ENCODE results near the gene SHBG.
"Not testable (repeated sequence)": the region's sequence is repeated elsewhere in the genome, so short reads cannot be mapped to it uniquely, and the experiment has no call there.

SHBG gene

GRCh38 chr17:7620835-7621234 is 9.1 kb upstream of the SHBG start:
- no peaks in the 10 kb centered on the region for H3K4me1 ChIP-seq (ENCODE audit: control insufficient read depth in 1 of 2, insufficient read depth in 2 of 2, low read length in 2 of 2)
- H3K9me3 ChIP-seq (ENCODE audit: insufficient read depth, low read depth, low read length) = no peaks in the 10 kb centered on the region
- H2BK5ac ChIP-seq (ENCODE audit: low read depth, low read length, poor library complexity) = no peak overlapping the region
- no peak overlapping the region for H3K4me2 ChIP-seq (ENCODE audit: low read length)
- H3K27ac ChIP-seq (ENCODE audit: low read depth, low read length) = no peak overlapping the region
- no peaks in the 10 kb centered on the region for H3K79me1 ChIP-seq (ENCODE audit: low read length)
- H2AK5ac ChIP-seq (ENCODE audit: low read length) = no peak overlapping the region
- no peak overlapping the region for H2AFZ ChIP-seq (ENCODE audit: insufficient read depth, low read length, poor library complexity)
- H3K79me2 ChIP-seq (ENCODE audit: control insufficient read depth, insufficient read depth, low read length, poor library complexity) = no peaks in the 10 kb centered on the region
- H3K14ac ChIP-seq (ENCODE audit: low read length) = no peak overlapping the region
- no peak overlapping the region for H3K4ac ChIP-seq (ENCODE audit: low read depth, low read length)
- WGBS (ENCODE audit: extremely low coverage, insufficient coverage, insufficient read length) = no CpG with 5 or more reads among the region's 8 CpGs
- H4K8ac ChIP-seq (ENCODE audit: low read depth, low read length) = no peak overlapping the region
- no peaks in the 10 kb centered on the region for H3K27me3 ChIP-seq (ENCODE audit: insufficient read depth, low read length)
- H4K12ac ChIP-seq (ENCODE audit: low read depth, low read length) = no peak overlapping the region
- no peak for DNase-seq
- H2BK12ac ChIP-seq (ENCODE audit: low read length) = no peak overlapping the region
- no peak overlapping the region for H2BK120ac ChIP-seq (ENCODE audit: insufficient read depth, low read length, poor library complexity)
- H3K9ac ChIP-seq (ENCODE audit: low read length) = no peak overlapping the region
- no peak overlapping the region for H3K18ac ChIP-seq (ENCODE audit: low read length)
- H3K36me3 ChIP-seq (ENCODE audit: control insufficient read depth in 1 of 2, insufficient read depth in 2 of 2, low read length in 2 of 2) = no peaks in the 10 kb centered on the region
- no peak overlapping the region for H4K91ac ChIP-seq (ENCODE audit: low read depth, low read length)
- no peak overlapping the region for H3K4me3 ChIP-seq (ENCODE audit: low read depth, low read length)
- H3K23ac ChIP-seq (ENCODE audit: low read length) = no peak overlapping the region

- no peak overlapping the region for H2AK5ac ChIP-seq (ENCODE audit: low read length)
- H3K9ac ChIP-seq (ENCODE audit: low read length) = no peak overlapping the region
- H2AFZ ChIP-seq (ENCODE audit: insufficient read depth, low read length, poor library complexity) = no peak overlapping the region
- peaks cover 2% of the 10 kb centered on the region for H3K79me2 ChIP-seq (ENCODE audit: control insufficient read depth, insufficient read depth, low read length, poor library complexity)
- no peak overlapping the region for H4K12ac ChIP-seq (ENCODE audit: low read depth, low read length)
- H3K14ac ChIP-seq (ENCODE audit: low read length) = no peak overlapping the region
- peaks cover 0 to 2% of the 10 kb centered on the region in 2 experiments for H3K36me3 ChIP-seq (ENCODE audit: control insufficient read depth in 1 of 2, insufficient read depth in 2 of 2, low read length in 2 of 2)
- no peak overlapping the region for H3K23ac ChIP-seq (ENCODE audit: low read length)
- no peak overlapping the region for H3K4me2 ChIP-seq (ENCODE audit: low read length)
- H3K27me3 ChIP-seq (ENCODE audit: insufficient read depth, low read length) = no peaks in the 10 kb centered on the region
- H3K4ac ChIP-seq (ENCODE audit: low read depth, low read length) = no peak overlapping the region
- no peak overlapping the region for H2BK12ac ChIP-seq (ENCODE audit: low read length)
- H4K8ac ChIP-seq (ENCODE audit: low read depth, low read length) = no peak overlapping the region
- H3K79me1 ChIP-seq (ENCODE audit: low read length) = peaks cover 2% of the 10 kb centered on the region
- H3K9me3 ChIP-seq (ENCODE audit: insufficient read depth, low read depth, low read length) = no peaks in the 10 kb centered on the region
- peaks cover 5% of the 10 kb centered on the region in 2 experiments for H3K4me1 ChIP-seq (ENCODE audit: control insufficient read depth in 1 of 2, insufficient read depth in 2 of 2, low read length in 2 of 2)
- WGBS (ENCODE audit: extremely low coverage, insufficient coverage, insufficient read length) = no CpG with 5 or more reads among the region's 5 CpGs
- H2BK5ac ChIP-seq (ENCODE audit: low read depth, low read length, poor library complexity) = no peak overlapping the region
- H4K91ac ChIP-seq (ENCODE audit: low read depth, low read length) = no peak overlapping the region
- DNase-seq = no peak
- no peak overlapping the region for H2BK120ac ChIP-seq (ENCODE audit: insufficient read depth, low read length, poor library complexity)
- H3K4me3 ChIP-seq (ENCODE audit: low read depth, low read length) = no peak overlapping the region
- H3K18ac ChIP-seq (ENCODE audit: low read length) = no peak overlapping the region
- no peak overlapping the region for H3K27ac ChIP-seq (ENCODE audit: low read depth, low read length)
Measured at GRCh38 chr17:7623661-7624060, 6.3 kb upstream of the SHBG start.

DNA sequence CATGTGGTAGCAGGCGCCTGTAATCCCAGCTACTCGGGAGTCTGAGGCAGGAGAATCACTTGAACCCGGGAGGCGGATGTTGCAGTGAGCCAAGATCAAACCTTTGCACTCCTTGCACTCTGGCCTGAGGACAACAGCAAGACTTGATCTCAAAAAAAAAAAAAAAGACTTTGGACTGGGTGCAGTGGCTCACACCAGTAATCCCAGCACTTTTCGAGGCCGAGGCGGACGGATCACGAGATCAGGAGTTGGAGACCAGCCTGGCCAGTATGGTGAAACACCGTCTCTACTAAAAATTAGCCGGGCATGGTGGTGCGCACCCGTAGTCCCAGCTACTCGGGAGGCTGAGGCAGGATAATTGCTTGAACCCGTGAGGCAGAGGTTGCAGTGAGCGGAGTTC is 4.2 kb upstream of the SHBG start:
- not testable (repeated sequence) for H4K12ac ChIP-seq (ENCODE audit: low read depth, low read length); H3K79me2 ChIP-seq (ENCODE audit: control insufficient read depth, insufficient read depth, low read length, poor library complexity); H3K27ac ChIP-seq (ENCODE audit: low read depth, low read length); H4K8ac ChIP-seq (ENCODE audit: low read depth, low read length); H3K36me3 ChIP-seq (ENCODE audit: control insufficient read depth in 1 of 2, insufficient read depth in 2 of 2, low read length in 2 of 2); H3K4me2 ChIP-seq (ENCODE audit: low read length); H3K18ac ChIP-seq (ENCODE audit: low read length); H3K9ac ChIP-seq (ENCODE audit: low read length); H3K4me1 ChIP-seq (ENCODE audit: control insufficient read depth in 1 of 2, insufficient read depth in 2 of 2, low read length in 2 of 2); H2BK120ac ChIP-seq (ENCODE audit: insufficient read depth, low read length, poor library complexity); H3K14ac ChIP-seq (ENCODE audit: low read length); H3K27me3 ChIP-seq (ENCODE audit: insufficient read depth, low read length); H3K4me3 ChIP-seq (ENCODE audit: low read depth, low read length); H3K79me1 ChIP-seq (ENCODE audit: low read length); H2AK5ac ChIP-seq (ENCODE audit: low read length); H3K23ac ChIP-seq (ENCODE audit: low read length); H4K91ac ChIP-seq (ENCODE audit: low read depth, low read length); DNase-seq; H3K9me3 ChIP-seq (ENCODE audit: insufficient read depth, low read depth, low read length); H2AFZ ChIP-seq (ENCODE audit: insufficient read depth, low read length, poor library complexity); H3K4ac ChIP-seq (ENCODE audit: low read depth, low read length); H2BK5ac ChIP-seq (ENCODE audit: low read depth, low read length, poor library complexity); H2BK12ac ChIP-seq (ENCODE audit: low read length)
- WGBS (ENCODE audit: extremely low coverage, insufficient coverage, insufficient read length) = no CpG with 5 or more reads among the region's 16 CpGs

DNA sequence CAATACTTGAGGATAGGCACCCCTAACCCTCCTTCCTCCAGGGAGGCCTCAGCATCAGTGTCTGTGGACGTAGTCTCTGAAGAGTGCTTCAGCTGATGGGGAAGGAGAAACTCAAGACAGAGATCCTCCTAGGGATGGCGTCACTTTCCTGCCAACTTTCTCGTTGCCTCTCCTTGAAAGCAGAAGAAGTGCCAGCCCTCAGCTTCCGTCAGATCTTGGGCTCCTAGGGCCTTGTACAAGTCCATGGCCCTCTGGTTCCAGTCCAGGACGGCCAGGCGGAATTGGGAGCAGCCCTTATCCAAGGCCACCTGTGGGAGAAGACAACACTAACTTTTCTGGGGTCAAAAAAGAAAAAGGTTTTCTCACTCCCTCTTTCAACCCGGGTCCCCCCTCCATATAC is 3.6 kb upstream of the SHBG start:
- H3K4me3 ChIP-seq (ENCODE audit: low read depth, low read length) = no peak overlapping the region
- H2AK5ac ChIP-seq (ENCODE audit: low read length) = no peak overlapping the region
- no peak overlapping the region for H2BK12ac ChIP-seq (ENCODE audit: low read length)
- no peak for DNase-seq
- peaks cover 1% of the 10 kb centered on the region for H3K9me3 ChIP-seq (ENCODE audit: insufficient read depth, low read depth, low read length)
- H3K4me2 ChIP-seq (ENCODE audit: low read length) = no peak overlapping the region
- no peak overlapping the region for H4K12ac ChIP-seq (ENCODE audit: low read depth, low read length)
- no peak overlapping the region for H3K27ac ChIP-seq (ENCODE audit: low read depth, low read length)
- H3K79me1 ChIP-seq (ENCODE audit: low read length) = peaks cover 2% of the 10 kb centered on the region
- H3K23ac ChIP-seq (ENCODE audit: low read length) = no peak overlapping the region
- no peak overlapping the region for H2BK120ac ChIP-seq (ENCODE audit: insufficient read depth, low read length, poor library complexity)
- no CpG with 5 or more reads among the region's 7 CpGs for WGBS (ENCODE audit: extremely low coverage, insufficient coverage, insufficient read length)
- H4K91ac ChIP-seq (ENCODE audit: low read depth, low read length) = no peak overlapping the region
- no peak overlapping the region for H3K4ac ChIP-seq (ENCODE audit: low read depth, low read length)
- peaks cover 5% of the 10 kb centered on the region in 2 experiments for H3K4me1 ChIP-seq (ENCODE audit: control insufficient read depth in 1 of 2, insufficient read depth in 2 of 2, low read length in 2 of 2)
- peaks cover 2% of the 10 kb centered on the region for H3K79me2 ChIP-seq (ENCODE audit: control insufficient read depth, insufficient read depth, low read length, poor library complexity)
- no peak overlapping the region for H3K14ac ChIP-seq (ENCODE audit: low read length)
- no peak overlapping the region for H3K9ac ChIP-seq (ENCODE audit: low read length)
- peaks cover 0 to 2% of the 10 kb centered on the region in 2 experiments for H3K36me3 ChIP-seq (ENCODE audit: control insufficient read depth in 1 of 2, insufficient read depth in 2 of 2, low read length in 2 of 2)
- no peak overlapping the region for H3K18ac ChIP-seq (ENCODE audit: low read length)
- no peak overlapping the region for H4K8ac ChIP-seq (ENCODE audit: low read depth, low read length)
- no peak overlapping the region for H2BK5ac ChIP-seq (ENCODE audit: low read depth, low read length, poor library complexity)
- H2AFZ ChIP-seq (ENCODE audit: insufficient read depth, low read length, poor library complexity) = no peak overlapping the region
- H3K27me3 ChIP-seq (ENCODE audit: insufficient read depth, low read length) = no peaks in the 10 kb centered on the region
